GM12801 (cell line): ENCODE data around the gene CEACAM3.

ENCODE experiments used
- TF ChIP-seq, protein P1 (sequence below): IDR thresholded peaks from one replicate; pipeline ENCODE4 v1.5.1; 2011; ENCODE audit warnings: control low read depth; ENCODE audit not compliant: insufficient read length; ENCODE audit errors: extremely low read depth

The CEACAM3 gene

DNA sequence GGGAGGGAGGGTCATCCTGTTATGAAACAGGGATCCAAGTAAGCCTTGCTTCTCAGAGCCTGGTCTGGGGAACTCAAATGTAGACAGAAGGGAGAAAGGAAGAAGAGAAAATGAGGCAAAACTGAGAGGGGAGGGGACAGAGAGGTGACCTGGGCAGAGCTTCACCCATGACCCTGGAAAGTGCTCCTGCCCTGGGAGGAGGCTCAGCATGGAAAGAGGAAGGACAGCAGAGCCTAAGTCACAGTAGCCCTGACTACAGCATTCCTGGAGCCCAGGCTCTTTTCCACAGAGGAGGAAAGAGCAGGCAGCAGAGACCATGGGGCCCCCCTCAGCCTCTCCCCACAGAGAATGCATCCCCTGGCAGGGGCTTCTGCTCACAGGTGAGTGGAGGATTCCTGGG, at the start of gene CEACAM3:
Gene CEACAM3, plus strand, starts transcription at position 226 of the 400 bp plus-strand sequence. Its CDS starts 91 bp downstream, at position 317.
- TF ChIP-seq, protein P1, sequence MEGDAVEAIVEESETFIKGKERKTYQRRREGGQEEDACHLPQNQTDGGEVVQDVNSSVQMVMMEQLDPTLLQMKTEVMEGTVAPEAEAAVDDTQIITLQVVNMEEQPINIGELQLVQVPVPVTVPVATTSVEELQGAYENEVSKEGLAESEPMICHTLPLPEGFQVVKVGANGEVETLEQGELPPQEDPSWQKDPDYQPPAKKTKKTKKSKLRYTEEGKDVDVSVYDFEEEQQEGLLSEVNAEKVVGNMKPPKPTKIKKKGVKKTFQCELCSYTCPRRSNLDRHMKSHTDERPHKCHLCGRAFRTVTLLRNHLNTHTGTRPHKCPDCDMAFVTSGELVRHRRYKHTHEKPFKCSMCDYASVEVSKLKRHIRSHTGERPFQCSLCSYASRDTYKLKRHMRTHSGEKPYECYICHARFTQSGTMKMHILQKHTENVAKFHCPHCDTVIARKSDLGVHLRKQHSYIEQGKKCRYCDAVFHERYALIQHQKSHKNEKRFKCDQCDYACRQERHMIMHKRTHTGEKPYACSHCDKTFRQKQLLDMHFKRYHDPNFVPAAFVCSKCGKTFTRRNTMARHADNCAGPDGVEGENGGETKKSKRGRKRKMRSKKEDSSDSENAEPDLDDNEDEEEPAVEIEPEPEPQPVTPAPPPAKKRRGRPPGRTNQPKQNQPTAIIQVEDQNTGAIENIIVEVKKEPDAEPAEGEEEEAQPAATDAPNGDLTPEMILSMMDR, result no peak

- TF ChIP-seq, protein P1, result no peak
Measured at GRCh38 chr19:41746593-41747227, 49.7 kb upstream of the CEACAM3 start.

- TF ChIP-seq, protein P1, result no peak
Measured at GRCh38 chr19:41748012-41748411, 48.4 kb upstream of the CEACAM3 start.

GRCh38 chr19:41753159-41753558, 43.2 kb upstream of the CEACAM3 start:
- TF ChIP-seq, protein P1, result no peak

DNA sequence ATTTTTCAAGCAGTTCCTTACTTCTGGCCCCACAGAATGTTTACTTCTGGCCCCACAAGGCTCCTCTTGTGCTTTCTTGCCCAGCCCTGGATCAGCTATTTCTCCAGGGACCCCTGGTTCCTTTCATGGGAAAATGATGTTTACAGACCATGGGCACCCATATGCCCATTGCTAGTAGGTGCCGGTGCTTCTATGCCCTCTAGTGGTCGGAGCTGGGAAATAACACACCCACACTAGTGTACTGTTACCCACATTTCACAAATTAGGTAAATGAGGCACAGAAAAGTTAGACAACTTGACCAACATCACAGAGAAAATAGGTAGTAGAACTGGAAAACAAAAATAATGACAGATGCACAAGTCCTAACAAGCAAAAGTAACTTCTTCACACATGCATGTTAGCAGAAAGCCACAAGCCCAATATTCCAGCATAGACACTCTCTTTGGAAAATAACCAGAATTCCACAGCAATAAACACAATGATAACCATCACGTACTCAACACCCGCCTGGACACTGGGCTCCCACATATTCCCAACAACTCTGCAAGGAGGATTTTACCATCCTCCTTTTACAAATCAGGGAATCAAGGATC, 42.4 kb upstream of the CEACAM3 start:
- TF ChIP-seq, protein P1, result no peak

DNA sequence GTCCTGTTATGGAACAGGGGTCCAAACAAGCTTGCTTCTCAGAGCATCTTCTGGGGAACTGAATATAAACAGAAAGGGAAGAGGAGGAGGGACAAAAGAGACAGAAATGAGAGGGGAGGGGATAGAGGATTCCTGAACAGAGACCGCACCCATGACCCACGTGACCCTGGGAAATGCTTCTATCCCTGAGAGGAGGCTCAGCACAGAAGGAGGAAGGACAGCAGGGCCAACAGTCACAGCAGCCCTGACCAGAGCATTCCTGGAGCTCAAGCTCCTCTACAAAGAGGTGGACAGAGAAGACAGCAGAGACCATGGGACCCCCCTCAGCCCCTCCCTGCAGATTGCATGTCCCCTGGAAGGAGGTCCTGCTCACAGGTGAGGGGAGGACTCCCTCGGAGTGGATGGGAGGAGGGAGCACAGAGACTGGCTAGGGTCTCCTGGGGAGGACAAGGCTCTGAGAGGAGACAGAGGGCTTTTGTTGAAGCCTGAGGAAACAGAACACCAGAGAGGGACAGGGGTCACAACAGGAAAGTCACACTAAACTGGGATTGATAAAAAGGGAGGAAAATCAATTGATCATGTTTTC, 41.0 kb upstream of the CEACAM3 start, which contains the start of gene CEACAM6:
Gene CEACAM6, plus strand, starts transcription at position 203 of the 586 bp plus-strand sequence. Its CDS starts 109 bp downstream, at position 312.
- TF ChIP-seq, protein P1, result no peak

DNA sequence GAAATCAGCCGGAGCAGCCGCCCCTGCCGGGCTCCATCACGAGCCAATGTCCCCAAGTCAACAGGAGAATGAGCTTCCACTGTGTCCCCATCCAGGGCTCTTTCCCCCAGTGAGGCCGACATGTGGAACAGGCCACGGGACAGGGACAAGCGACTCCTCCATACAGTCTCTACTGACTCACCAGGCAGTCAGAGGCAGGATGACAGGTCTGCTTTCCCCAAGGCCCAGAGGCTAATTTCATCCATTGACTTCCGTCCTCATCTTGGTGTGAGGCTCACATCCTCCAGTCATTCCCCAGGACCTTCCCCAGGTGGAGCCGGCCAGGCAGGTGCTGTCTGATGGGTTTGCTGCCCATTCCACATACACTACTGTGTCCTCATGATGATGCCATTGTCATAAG, 37.5 kb upstream of the CEACAM3 start:
- TF ChIP-seq, protein P1, result no peak
